Effector memory CD4-positive, alpha-beta T cell (primary cell): ENCODE measurements around the gene PRDM8.
"Not testable (repeated sequence)": the region's sequence is repeated elsewhere in the genome, so short reads cannot be mapped to it uniquely, and the experiment has no call there.

Experiments used
- DNase-seq, 3 donors: peaks; one replicate each; pipeline ENCODE4 v3.0.0-alpha.2; 2020
- H3K27ac ChIP-seq: 2 replicates; pipeline ENCODE4 v1.7.0; 2013; ENCODE audit warnings: mild to moderate bottlenecking, low read length, moderate library complexity; ENCODE audit not compliant: insufficient read depth, poor library complexity, severe bottlenecking
- H3K27me3 ChIP-seq: replicated peaks from 2 replicates; pipeline ENCODE4 v1.7.0; 2013; ENCODE audit warnings: mild to moderate bottlenecking, low read length; ENCODE audit not compliant: insufficient read depth, control insufficient read depth, poor library complexity, severe bottlenecking
- H3K36me3 ChIP-seq: 2 replicates; pipeline ENCODE4 v1.7.0; 2013; ENCODE audit warnings: mild to moderate bottlenecking, low read length, moderate library complexity; ENCODE audit not compliant: control insufficient read depth, insufficient read depth
- H3K4me1 ChIP-seq: 2 replicates; pipeline ENCODE4 v1.7.0; 2013; ENCODE audit warnings: low read length, mild to moderate bottlenecking; ENCODE audit not compliant: control insufficient read depth, insufficient read depth, poor library complexity, severe bottlenecking
- H3K4me3 ChIP-seq: 2 replicates; pipeline ENCODE4 v1.7.0; 2013; ENCODE audit warnings: low read length, low read depth, mild to moderate bottlenecking; ENCODE audit not compliant: insufficient read depth, poor library complexity, severe bottlenecking
- H3K9me3 ChIP-seq: 2 replicates; pipeline ENCODE4 v1.7.0; 2013; ENCODE audit warnings: mild to moderate bottlenecking, low read length, moderate library complexity; ENCODE audit not compliant: control insufficient read depth

The PRDM8 gene

DNA sequence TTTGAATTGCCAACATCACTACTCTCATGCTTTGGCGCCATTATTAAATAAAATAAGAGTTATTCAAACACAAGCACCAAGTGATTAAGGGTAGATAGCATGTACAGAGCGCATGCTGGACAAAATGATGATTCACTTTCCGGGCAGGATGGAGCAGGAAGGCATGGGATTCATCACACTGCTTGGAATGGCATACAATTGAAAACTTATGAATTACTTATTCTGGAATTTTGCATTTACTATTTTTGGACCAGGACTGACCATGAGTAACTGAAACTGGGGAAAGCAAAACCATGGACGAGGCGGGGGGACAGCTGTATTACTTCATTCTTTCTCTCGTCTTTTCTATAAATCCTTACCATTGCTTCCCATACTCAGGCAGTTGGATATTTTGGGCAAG lies 40.7 kb downstream of the PRDM8 start:
- H3K27me3 ChIP-seq = no peaks in the 10 kb centered on the region
- no peak for DNase-seq
- H3K36me3 ChIP-seq = no peaks in the 10 kb centered on the region
- no peak overlapping the region for H3K4me3 ChIP-seq
- no peaks in the 10 kb centered on the region for H3K9me3 ChIP-seq
- no peak overlapping the region for H3K27ac ChIP-seq
- no peaks in the 10 kb centered on the region for H3K4me1 ChIP-seq

DNA sequence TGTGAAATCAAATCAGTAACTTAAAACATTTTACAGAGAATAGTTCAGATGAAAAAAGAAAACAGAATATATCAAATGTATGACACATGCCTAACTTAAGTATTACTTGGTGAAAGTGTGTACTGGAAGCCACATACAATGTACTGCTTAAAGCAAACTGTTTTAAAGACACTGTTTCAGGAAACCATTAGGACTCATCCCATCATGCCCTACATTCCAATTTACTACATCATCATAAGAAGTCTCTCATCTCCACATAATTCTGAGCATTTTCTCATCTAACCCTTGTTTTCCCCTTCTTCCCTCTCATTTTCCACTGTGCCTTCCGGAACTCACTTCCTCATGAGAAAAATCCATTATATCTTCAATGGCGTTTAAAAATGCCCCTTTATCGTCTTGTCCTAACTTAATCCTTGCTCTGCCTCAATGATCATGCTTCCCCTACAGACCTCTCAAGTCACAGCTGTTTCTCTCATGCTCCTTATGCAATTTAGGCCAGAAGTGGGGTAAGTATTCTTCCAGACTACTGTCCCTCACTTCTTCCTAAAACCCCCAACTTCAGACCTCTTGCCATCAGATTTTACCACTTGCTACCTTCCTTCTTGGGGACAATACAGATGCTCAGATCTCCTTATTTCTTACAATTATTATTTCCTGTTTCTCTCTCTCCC lies 42.3 kb downstream of the PRDM8 start:
- Histone ChIP-seq H3K4me3 (no peak overlapping the region), H3K27ac (no peak overlapping the region), H3K27me3 (no peaks in the 10 kb centered on the region), H3K9me3 (no peaks in the 10 kb centered on the region), H3K36me3 (no peaks in the 10 kb centered on the region), H3K4me1 (no peaks in the 10 kb centered on the region)
- DNase-seq = no peak

DNA sequence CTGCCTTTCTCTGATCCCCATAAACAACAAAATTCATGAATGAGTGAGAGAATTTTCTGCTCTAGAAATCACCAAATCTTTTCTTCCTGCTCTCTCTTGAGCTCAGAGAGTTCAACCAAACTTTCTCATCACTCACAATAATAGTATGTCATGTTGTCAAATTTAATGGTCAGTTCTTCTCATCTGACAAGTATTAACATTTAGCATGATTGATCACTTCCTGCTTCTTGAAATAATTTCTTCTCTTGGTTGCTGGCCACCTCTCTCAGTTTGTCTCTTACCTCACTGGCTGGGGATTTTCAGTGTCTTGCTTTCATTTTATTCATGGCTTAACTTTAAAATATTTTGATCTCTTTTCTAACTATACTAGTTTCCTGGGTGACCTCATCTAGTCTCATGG lies 43.7 kb downstream of the PRDM8 start:
- H3K4me1 ChIP-seq = no peaks in the 10 kb centered on the region
- no peaks in the 10 kb centered on the region for H3K9me3 ChIP-seq
- no peaks in the 10 kb centered on the region for H3K27me3 ChIP-seq
- no peaks in the 10 kb centered on the region for H3K36me3 ChIP-seq
- H3K27ac ChIP-seq = no peak overlapping the region
- no peak overlapping the region for H3K4me3 ChIP-seq
- DNase-seq = no peak

DNA sequence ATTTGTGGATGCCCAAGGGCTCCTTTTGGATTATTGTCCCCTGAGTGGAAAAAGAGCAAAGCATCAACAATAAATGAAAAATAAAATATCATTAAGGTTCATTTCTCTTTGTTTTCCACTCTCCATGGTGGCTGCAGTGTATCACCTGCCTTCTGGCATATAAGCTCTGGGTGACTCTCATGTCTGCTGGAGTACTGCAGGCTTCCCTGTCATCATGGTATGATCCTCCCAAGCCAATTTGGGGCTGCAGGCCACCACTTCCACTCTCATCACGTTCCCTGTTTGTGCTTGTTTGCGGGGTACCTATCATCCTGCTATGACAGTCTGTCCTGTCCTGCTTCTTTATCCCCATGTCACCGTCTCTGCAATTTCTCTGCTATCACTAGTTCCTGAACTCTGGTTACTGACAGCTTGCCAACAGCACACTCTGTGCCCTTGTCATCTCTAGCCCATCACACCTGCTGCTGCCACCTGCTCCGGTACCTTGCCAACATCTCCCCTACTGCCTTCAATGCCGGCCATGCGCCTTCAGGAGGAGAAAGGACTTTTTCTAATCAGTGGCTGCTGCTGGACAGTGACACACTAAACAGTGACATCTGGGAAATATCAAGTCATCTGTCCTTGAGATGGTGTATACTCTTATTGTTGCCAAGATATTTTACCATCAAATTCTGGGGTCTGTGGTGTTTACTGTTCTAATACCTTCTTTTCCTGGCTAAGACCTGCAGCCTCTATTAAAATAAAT lies 46.1 kb downstream of the PRDM8 start:
- H3K9me3 ChIP-seq = no peaks in the 10 kb centered on the region
- H3K27ac ChIP-seq = no peak overlapping the region
- H3K4me3 ChIP-seq = no peak overlapping the region
- H3K27me3 ChIP-seq = no peaks in the 10 kb centered on the region
- no peaks in the 10 kb centered on the region for H3K36me3 ChIP-seq
- DNase-seq = no peak
- no peaks in the 10 kb centered on the region for H3K4me1 ChIP-seq

DNA sequence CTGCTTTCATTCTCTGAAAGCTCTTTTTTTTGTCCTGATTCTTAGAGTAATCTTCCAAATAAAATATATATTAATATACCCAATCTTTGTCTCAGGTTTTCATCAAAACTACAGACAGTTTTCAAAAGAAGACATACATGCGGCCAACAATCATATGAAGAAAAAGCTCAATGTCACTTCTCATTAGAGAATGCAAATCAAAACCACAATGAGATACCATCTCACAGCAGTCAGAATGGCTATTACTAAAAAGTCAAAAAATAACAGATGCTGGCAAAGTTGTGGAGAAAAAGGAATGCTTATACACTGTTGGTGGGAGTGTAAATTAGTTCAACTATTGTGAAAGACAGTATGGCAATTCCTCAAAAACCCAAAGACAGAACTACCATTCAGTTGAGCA lies 50.2 kb downstream of the PRDM8 start:
- not testable (repeated sequence) for H3K27me3 ChIP-seq, H3K4me3 ChIP-seq, H3K36me3 ChIP-seq, H3K27ac ChIP-seq, H3K4me1 ChIP-seq, DNase-seq, H3K9me3 ChIP-seq

DNA sequence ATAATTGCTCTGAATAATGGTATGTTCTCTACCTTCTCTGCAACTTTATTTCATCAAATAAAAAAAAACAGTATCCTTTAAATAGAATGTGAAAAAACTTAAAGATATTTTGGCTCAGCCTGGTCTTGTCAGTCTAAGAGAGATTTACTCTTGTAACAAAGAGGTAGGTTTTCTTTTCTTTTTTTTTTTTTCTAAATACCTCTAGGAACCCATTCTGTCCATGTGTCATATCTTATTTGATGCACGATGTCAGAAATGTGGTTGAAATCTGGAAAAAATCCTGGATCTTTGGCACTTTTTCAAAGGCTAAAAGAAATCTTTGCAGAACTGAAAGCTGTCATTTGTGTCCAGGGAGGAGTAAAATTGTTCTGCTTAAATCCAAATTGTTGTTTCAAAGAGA lies 51.8 kb downstream of the PRDM8 start:
- no peaks in the 10 kb centered on the region for H3K9me3 ChIP-seq
- H3K4me1 ChIP-seq = no peaks in the 10 kb centered on the region
- no peak overlapping the region for H3K4me3 ChIP-seq
- H3K27me3 ChIP-seq = no peaks in the 10 kb centered on the region
- no peak for DNase-seq
- no peaks in the 10 kb centered on the region for H3K36me3 ChIP-seq
- H3K27ac ChIP-seq = no peak overlapping the region

DNA sequence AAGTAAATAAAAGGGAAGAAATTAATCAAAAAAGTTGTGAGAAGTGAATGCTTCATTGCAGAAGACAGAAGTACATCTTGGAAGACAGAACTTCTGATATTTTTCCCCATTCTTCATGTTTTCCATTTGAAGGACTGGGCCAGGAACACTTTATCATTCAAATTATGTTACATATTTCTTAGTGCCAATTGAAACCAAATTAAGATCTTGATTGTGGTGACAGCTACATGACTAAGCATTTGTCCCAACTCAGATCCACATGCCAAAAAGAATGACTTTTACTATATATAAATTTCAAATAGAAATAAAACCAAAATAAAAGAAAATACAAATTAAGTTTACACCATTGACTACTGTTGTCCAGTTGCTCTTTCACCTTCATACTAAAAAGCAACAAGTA lies 55.1 kb downstream of the PRDM8 start:
- DNase-seq = no peak
- Histone ChIP-seq H3K27me3 (no peaks in the 10 kb centered on the region), H3K36me3 (no peaks in the 10 kb centered on the region), H3K4me1 (no peaks in the 10 kb centered on the region), H3K9me3 (no peaks in the 10 kb centered on the region), H3K27ac (no peak overlapping the region), H3K4me3 (no peak overlapping the region)

DNA sequence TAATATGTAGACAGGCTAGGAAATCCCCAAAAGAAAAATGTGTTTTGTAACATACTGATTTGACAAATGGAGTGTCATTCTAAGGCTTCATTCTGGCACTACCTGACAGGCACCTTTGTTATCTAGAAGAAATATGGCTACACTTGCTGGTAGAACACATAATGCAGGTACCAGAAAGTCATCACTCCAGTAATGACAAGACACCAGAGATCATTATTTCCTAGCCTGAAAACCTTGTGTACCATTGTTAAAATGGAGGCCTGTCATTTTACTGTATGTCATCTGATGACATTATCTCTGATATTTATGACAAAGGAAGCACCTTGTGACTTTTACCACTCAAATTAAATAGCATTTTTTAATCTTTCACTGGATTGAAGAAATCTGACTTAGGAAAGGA lies 55.6 kb downstream of the PRDM8 start:
- Histone ChIP-seq H3K27ac (no peak overlapping the region), H3K9me3 (no peaks in the 10 kb centered on the region), H3K4me3 (no peak overlapping the region), H3K27me3 (no peaks in the 10 kb centered on the region), H3K36me3 (no peaks in the 10 kb centered on the region), H3K4me1 (no peaks in the 10 kb centered on the region)
- no peak for DNase-seq

DNA sequence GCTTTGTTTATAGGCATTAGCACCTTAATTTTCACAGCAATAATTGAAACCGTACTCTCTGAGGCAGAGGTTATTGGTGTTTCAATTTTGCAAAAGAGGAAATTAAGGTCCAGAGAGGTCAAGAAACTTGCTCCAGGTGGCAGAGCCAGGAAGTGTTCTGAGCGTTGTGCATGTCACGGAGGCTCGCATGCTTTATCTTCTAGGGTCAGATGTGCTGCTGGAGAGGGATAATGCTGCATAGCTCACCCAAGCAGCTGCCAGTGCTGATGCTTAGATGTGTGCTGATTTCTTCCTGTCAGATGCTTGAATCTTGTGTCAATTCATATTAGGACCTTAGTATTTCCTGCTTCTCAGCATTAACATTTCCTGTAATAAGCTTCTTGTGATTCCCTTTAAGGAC lies 56.2 kb downstream of the PRDM8 start:
- no peak for DNase-seq
- Histone ChIP-seq H3K4me3 (no peak overlapping the region), H3K9me3 (no peaks in the 10 kb centered on the region), H3K36me3 (no peaks in the 10 kb centered on the region), H3K4me1 (no peaks in the 10 kb centered on the region), H3K27ac (no peak overlapping the region), H3K27me3 (no peaks in the 10 kb centered on the region)
